SK-N-SH treated with all-trans-retinoic acid at 6 μM for 48 hours (cell line): ENCODE data around the gene DPCD.
A peak's percentile ranks its signal among the peaks of the same experiment; 100 is the strongest.

Experiments used
- ATAC-seq: fragments of 200-7000 bp; cut with Tn5 transposase; 3 replicates; pipeline ENCODE4 v1.9.1; 2020; ENCODE audit warnings: mild to moderate bottlenecking, moderate library complexity
- ARNTL ChIP-seq: fragments of 450-650 bp; formaldehyde crosslinking; IDR thresholded peaks from 2 replicates; pipeline ENCODE4 v1.5.0; 2020; ENCODE audit warnings: low read depth, mild to moderate bottlenecking, moderate library complexity, borderline replicate concordance
- BACH2 ChIP-seq: fragments of 250-450 bp; sonication (Bioruptor Pico); IDR thresholded peaks from 2 replicates; pipeline ENCODE4 v1.9.0; 2021; ENCODE audit warnings: mild to moderate bottlenecking, borderline replicate concordance
- CSDC2 ChIP-seq: fragments of 250-450 bp; sonication (Bioruptor Pico); IDR thresholded peaks from 2 replicates; pipeline ENCODE4 v1.5.0; 2020; ENCODE audit warnings: mild to moderate bottlenecking, moderate library complexity
- CSRNP3 ChIP-seq: fragments of 250-450 bp; sonication (Bioruptor Pico); IDR thresholded peaks from 2 replicates; pipeline ENCODE4 v1.5.1; 2021; ENCODE audit warnings: mild to moderate bottlenecking, moderate library complexity
- ESRRG ChIP-seq: fragments of 250-450 bp; sonication (Bioruptor Pico); IDR thresholded peaks from 2 replicates; pipeline ENCODE4 v1.6.1; 2021; ENCODE audit warnings: mild to moderate bottlenecking
- GLIS3 ChIP-seq: fragments of 250-450 bp; sonication (Bioruptor Pico); IDR thresholded peaks from 2 replicates; pipeline ENCODE4 v1.5.0; 2020; ENCODE audit warnings: mild to moderate bottlenecking, moderate library complexity
- OSR1 ChIP-seq: fragments of 250-450 bp; sonication (Bioruptor Pico); IDR thresholded peaks from 2 replicates; pipeline ENCODE4 v1.8.0; 2022; ENCODE audit warnings: moderate library complexity, mild to moderate bottlenecking, inconsistent platforms
- PPARA ChIP-seq: fragments of 250-450 bp; sonication (Bioruptor Pico); IDR thresholded peaks from 2 replicates; pipeline ENCODE4 v1.5.0; 2020; ENCODE audit warnings: mild to moderate bottlenecking, borderline replicate concordance
- SNAI2 ChIP-seq: fragments of 250-450 bp; sonication (Bioruptor Pico); IDR thresholded peaks from 2 replicates; pipeline ENCODE4 v1.5.0; 2020; ENCODE audit warnings: mild to moderate bottlenecking, moderate library complexity
- TOX ChIP-seq: fragments of 250-450 bp; sonication (Bioruptor Pico); IDR thresholded peaks from 2 replicates; pipeline ENCODE4 v1.8.0; 2021; ENCODE audit warnings: mild to moderate bottlenecking, moderate library complexity, borderline replicate concordance
- ZC3H10 ChIP-seq: fragments of 250-450 bp; sonication (Bioruptor Pico); IDR thresholded peaks from 2 replicates; pipeline ENCODE4 v1.5.1; 2021; ENCODE audit warnings: mild to moderate bottlenecking, moderate library complexity
- ZFP3 ChIP-seq: fragments of 250-450 bp; sonication (Bioruptor Pico); IDR thresholded peaks from 2 replicates; pipeline ENCODE4 v1.5.0; 2020; ENCODE audit warnings: mild to moderate bottlenecking, moderate library complexity
- ZFP30 ChIP-seq: fragments of 450-650 bp; formaldehyde crosslinking; IDR thresholded peaks from 2 replicates; pipeline ENCODE4 v1.5.0; 2022; ENCODE audit warnings: mild to moderate bottlenecking, moderate library complexity
- ZNF565 ChIP-seq: fragments of 450-650 bp; formaldehyde crosslinking; conservative IDR thresholded peaks from 2 replicates; pipeline ENCODE4 v1.5.0; 2020; ENCODE audit warnings: low read depth, mild to moderate bottlenecking, moderate library complexity
- TF ChIP-seq, protein P1 (sequence below): fragments of 250-450 bp; sonication (Bioruptor Pico); IDR thresholded peaks from 2 replicates; pipeline ENCODE4 v1.5.1; 2020; ENCODE audit warnings: low read depth, mild to moderate bottlenecking, moderate library complexity
- TF ChIP-seq, protein P2 (sequence below): fragments of 250-450 bp; sonication (Bioruptor Pico); IDR thresholded peaks from 2 replicates; pipeline ENCODE4 v1.5.0; 2020; ENCODE audit warnings: mild to moderate bottlenecking, moderate library complexity
- TF ChIP-seq, protein P3 (sequence below): fragments of 250-450 bp; sonication (Bioruptor Pico); IDR thresholded peaks from 2 replicates; pipeline ENCODE4 v1.8.0; 2020; ENCODE audit warnings: mild to moderate bottlenecking, moderate library complexity, borderline replicate concordance

Gene DPCD

DNA sequence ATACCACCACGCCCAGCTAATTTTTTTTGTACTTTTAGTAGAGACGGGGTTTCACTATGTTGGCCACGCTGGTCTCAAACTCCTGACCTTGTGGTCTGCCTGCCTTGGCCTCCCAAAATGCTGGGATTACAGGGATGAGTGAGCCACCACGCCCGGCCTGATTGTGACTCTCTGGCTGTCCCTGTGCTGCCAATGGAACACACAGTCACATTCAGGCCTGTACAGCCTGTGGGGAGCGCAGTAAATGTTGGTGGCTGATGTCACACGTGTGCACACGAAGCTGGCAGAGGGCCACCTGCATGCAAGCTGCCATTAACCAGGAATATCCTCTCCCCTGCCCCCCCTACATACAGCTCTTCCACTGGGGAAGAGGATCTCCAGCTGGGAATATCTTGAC, 22.2 kb upstream of the DPCD start:
- ATAC-seq, result no peak
- TF ChIP-seq, protein P1, sequence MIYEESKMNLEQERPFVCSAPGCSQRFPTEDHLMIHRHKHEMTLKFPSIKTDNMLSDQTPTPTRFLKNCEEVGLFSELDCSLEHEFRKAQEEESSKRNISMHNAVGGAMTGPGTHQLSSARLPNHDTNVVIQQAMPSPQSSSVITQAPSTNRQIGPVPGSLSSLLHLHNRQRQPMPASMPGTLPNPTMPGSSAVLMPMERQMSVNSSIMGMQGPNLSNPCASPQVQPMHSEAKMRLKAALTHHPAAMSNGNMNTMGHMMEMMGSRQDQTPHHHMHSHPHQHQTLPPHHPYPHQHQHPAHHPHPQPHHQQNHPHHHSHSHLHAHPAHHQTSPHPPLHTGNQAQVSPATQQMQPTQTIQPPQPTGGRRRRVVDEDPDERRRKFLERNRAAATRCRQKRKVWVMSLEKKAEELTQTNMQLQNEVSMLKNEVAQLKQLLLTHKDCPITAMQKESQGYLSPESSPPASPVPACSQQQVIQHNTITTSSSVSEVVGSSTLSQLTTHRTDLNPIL, result no peak
- no peak for TF ChIP-seq BACH2 (CRISPR knock-in tag)
- TF ChIP-seq, protein P2, sequence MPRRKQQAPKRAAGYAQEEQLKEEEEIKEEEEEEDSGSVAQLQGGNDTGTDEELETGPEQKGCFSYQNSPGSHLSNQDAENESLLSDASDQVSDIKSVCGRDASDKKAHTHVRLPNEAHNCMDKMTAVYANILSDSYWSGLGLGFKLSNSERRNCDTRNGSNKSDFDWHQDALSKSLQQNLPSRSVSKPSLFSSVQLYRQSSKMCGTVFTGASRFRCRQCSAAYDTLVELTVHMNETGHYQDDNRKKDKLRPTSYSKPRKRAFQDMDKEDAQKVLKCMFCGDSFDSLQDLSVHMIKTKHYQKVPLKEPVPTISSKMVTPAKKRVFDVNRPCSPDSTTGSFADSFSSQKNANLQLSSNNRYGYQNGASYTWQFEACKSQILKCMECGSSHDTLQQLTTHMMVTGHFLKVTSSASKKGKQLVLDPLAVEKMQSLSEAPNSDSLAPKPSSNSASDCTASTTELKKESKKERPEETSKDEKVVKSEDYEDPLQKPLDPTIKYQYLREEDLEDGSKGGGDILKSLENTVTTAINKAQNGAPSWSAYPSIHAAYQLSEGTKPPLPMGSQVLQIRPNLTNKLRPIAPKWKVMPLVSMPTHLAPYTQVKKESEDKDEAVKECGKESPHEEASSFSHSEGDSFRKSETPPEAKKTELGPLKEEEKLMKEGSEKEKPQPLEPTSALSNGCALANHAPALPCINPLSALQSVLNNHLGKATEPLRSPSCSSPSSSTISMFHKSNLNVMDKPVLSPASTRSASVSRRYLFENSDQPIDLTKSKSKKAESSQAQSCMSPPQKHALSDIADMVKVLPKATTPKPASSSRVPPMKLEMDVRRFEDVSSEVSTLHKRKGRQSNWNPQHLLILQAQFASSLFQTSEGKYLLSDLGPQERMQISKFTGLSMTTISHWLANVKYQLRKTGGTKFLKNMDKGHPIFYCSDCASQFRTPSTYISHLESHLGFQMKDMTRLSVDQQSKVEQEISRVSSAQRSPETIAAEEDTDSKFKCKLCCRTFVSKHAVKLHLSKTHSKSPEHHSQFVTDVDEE, result no peak
- TF ChIP-seq ZC3H10 (CRISPR knock-in tag), result no peak
- no peak for TF ChIP-seq ZNF565 (CRISPR knock-in tag)
- TF ChIP-seq OSR1 (CRISPR knock-in tag), result no peak
- no peak for TF ChIP-seq ESRRG (CRISPR knock-in tag)
- TF ChIP-seq CSDC2 (CRISPR knock-in tag), result no peak
- no peak for TF ChIP-seq PPARA (CRISPR knock-in tag)
- TF ChIP-seq ZFP3 (CRISPR knock-in tag), result no peak
- TF ChIP-seq GLIS3 (CRISPR knock-in tag), result no peak
- no peak for TF ChIP-seq ARNTL (CRISPR knock-in tag)
- no peak for TF ChIP-seq SNAI2 (CRISPR knock-in tag)
- no peak for TF ChIP-seq ZFP30 (CRISPR knock-in tag)

GRCh38 chr10:101566333-101567164, 21.6 kb upstream of the DPCD start:
- TF ChIP-seq, protein P2, result 0 out of 2 replicates have a peak, but pooled peaks have one; percentile 16
- TF ChIP-seq CSRNP3 (CRISPR knock-in tag), result no peak
- TF ChIP-seq, all 23 proteins: peak for 1
- peak; percentile 4; the same call in 2 of the 3 replicates for ATAC-seq

DNA sequence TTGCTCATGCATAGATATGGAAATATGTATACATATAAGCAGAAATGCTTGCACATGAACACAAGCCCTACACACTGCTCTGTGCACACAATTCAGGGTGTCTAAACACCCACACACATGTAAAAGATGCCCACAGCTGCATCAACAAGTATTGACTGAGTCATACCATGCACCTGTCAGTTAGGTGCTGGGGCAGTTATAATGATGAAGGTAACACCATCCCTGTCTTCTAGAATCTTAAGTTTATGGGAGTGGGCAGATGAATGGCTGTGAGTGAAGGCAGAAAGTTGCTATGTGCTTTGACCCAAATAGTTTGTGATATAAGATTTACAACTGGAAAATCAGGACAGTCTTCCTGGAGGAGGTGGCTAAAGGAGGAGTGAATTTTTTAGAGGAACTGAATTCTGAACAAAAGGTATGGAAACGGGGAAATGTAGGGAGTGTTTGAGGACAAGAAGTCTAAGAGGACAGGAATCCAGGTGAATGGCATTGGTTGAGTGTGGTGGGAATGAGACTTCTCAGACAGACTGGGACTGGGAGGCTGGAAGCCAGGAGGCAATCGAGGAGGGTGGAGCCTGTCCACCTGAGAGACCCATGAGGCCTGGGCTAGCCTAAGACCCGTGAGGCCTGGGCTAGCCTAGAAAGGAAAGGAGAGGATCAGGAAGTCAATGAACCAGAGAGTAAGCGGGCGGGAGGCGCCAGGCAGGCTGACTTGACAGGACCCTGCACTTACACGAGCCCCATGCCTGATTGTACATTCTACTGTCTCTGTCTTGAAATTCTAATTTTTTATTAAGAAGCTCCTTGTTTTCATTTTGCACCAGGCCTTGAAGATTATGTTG, 20.7 kb upstream of the DPCD start:
- ATAC-seq, result no peak
- TF ChIP-seq ESRRG (CRISPR knock-in tag) (no peak), ZFP3 (CRISPR knock-in tag) (no peak), TOX (CRISPR knock-in tag) (no peak), CSRNP3 (CRISPR knock-in tag) (no peak), PPARA (CRISPR knock-in tag) (no peak), OSR1 (CRISPR knock-in tag) (no peak), ARNTL (CRISPR knock-in tag) (no peak)
- TF ChIP-seq, protein P1, result no peak
- TF ChIP-seq, protein P2, result no peak
- TF ChIP-seq, protein P3, sequence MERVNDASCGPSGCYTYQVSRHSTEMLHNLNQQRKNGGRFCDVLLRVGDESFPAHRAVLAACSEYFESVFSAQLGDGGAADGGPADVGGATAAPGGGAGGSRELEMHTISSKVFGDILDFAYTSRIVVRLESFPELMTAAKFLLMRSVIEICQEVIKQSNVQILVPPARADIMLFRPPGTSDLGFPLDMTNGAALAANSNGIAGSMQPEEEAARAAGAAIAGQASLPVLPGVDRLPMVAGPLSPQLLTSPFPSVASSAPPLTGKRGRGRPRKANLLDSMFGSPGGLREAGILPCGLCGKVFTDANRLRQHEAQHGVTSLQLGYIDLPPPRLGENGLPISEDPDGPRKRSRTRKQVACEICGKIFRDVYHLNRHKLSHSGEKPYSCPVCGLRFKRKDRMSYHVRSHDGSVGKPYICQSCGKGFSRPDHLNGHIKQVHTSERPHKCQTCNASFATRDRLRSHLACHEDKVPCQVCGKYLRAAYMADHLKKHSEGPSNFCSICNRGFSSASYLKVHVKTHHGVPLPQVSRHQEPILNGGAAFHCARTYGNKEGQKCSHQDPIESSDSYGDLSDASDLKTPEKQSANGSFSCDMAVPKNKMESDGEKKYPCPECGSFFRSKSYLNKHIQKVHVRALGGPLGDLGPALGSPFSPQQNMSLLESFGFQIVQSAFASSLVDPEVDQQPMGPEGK, result no peak
